CMK (cell line): ENCODE results near the gene TOP2B.

Experiments
- DNase-seq: peaks from one replicate; pipeline ENCODE4 v3.0.0-alpha.2; 2010; ENCODE audit warnings: low read depth

The TOP2B gene

DNA sequence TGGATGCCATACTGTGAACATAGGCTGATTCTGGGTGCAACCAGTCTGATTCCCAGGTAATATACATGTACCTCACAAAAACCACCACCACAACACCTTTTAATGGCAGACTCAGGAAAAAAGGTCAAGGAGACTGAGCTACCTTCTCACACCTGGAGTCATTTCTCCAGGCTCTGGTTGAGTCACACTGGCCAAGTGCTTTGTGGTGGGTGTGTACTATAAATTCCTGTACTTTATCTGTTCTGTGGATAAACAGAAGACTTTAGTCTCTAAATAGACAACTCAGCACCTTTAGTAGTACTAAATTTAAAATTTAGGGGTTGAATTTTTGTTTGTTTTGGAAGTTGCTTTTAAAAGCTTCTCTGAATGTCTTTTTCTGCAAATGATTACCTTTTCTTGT is 46.7 kb downstream of the TOP2B start:
- DNase-seq: no peak

DNA sequence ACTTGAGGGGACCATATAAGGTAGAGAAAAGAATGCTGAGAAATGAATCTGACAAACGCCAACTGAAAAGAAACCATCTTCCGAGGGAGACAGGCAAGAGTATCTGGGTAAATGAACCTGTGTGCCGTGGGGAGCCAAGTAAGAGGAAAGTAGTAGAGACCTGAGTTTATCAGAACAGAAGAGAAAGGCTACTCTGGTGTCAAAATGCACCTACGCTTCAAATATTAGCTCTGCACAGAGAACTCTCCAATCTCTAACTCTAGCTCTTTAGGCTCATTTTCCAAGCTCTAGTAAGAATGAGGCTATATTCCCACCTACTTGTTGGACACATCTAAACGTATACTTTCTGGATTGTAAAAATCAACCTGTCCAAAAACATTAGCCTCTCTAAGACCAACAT is 53.5 kb downstream of the TOP2B start:
- DNase-seq: no peak

DNA sequence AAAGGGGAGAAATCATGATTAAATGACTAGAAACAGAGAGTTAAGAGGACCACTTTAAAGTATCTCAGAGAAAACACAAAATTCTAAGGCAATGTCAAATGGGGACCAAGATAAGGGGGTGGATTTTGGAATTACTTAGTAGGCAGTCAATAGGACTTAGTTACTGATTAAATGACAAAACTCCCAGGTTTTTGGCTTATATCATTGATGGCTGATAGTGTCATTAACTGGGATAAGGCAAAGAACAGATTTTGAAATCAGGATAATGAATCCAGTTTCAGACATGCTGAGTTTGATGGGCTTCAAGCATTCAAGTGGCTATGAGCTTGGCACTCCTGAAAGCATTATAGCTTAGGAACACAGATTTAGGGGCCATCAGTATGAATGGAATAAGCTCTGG is 53.9 kb downstream of the TOP2B start:
- DNase-seq: no peak

DNA sequence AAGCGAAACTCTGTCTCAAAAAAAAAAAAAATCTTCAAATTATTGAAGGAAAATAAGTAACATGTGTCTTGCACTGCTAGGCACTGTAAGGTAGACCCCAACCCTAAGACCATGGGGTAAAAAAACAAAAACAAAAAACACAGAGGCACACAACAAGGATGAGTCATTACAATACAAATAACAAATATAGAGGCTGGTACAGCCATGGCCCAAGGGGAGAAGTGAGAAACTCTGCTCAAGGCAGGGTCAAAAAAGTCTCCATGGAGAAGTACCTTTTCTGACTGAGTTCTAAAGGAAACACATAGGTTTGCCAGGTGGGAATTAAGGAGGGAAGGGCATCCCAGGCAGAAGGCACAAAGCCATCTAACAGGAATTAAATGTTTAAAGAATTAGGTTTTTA is 54.5 kb downstream of the TOP2B start:
- DNase-seq: no peak

DNA sequence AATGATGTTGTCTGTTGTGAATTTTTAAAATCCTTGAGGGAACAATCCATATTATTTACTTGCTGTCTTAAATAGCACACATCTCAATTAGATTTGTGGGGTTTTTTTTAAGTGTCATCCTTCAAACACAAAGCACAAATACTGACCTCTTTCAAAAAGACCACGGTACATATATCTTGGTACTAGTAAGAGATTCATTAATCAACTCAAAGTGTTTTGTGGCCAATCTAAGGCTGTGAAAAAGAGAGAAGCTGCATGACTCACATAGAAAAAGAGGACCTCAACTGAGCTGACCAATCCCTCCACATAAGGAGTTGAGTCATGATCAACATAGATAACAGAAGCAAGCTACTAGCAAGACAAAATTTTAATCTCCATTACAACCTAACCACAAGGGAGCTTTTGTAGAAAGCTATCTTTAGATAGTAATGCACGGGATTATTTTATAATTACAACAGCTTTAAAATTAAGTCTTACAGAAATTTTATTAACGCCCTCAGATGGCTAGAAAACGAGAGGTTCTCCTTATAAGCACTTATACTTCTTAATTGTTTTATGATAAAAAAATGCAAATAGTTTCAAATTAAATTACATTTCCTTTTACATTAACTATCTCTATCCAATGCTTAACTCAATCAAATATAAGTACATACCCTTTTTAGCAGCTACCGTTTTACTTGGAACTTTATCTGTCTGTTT is 60.5 kb downstream of the TOP2B start:
- DNase-seq: no peak

DNA sequence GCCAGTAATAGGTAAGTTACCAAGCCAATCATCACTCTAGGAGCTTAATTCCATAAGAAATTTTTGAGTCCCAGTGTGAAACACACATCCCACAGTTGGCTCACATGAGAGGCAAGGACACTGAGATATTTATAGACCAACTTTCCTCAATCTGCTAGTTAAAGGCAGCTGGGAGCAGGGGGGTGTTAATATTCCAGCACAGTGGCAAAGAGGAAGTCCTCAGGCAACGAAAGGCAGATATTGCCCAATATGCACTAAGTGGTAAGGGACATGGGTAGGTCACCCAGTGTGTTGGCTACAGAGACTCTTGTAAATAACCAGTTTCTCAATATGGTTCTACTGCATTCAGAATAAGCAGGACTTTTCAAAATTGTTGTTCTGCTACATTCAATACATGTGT is 61.0 kb downstream of the TOP2B start:
- no peak for DNase-seq

DNA sequence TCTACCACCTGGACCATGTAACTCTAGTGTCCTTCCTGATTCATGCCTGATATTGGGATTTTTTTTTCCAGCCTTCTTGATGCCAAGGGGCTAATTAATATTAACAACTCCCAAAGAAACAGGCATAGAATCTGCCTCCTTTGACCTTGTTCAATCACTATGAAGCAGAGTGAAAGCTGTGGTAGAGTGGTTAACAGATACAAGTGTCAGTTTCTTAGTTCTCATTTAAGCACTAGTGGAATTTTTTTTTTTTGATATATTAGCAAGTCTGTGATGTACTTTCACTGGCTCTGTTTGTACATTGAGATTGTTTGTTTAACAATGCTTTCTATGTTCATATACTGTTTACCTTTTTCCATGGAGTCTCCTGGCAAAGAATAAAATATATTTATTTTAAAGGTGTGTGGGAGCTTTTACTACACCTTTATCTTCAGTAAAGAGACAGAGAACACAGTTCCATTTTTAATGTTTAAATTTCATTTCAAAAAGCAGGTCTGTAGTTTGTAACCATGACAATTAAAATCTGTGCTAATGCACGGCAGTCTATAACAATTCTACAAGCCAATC is 67.1 kb downstream of the TOP2B start:
- no peak for DNase-seq

DNA sequence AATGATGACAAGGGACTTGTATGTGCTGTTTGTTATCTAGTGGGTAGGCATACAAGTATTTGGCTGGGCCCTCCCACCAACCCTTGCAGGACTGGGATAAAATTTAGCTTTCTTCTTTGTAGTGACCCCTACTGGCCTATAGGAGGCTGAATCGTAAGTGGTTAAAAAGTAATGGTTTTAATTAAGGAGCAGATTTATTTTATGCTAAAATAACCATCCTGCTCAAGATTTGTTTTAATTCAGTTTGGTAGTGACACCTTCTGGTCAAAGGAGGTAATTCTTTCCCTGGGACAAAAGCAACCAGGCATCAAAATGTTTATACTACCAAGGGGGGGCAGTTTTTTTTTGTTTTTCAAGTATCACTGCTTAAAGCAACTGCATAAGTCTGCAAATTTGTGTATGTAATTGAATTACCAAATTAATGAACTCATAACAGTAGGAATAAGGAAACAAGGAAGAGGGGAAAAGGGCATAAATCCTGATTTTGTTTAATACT is 70.7 kb downstream of the TOP2B start:
- peak; percentile 34 for DNase-seq

DNA sequence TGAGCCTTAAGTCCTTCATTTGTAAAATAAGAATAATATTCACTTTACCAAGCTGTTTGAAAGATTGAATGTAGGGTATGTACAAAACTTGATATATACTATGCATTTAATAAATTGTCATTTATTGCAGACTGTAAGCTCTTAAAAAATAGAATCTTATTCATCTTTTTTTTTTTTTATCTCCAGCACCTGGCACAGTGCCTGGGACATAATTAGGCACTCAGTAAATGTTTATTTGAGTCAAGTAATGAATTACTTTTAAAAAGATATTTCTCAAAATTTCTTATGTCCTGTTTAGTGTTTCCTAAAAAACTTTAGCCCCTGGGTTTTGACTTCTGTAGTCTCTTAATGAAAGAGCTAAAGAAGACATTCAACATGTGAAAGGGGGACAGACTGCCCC is 71.7 kb downstream of the TOP2B start:
- no peak for DNase-seq

DNA sequence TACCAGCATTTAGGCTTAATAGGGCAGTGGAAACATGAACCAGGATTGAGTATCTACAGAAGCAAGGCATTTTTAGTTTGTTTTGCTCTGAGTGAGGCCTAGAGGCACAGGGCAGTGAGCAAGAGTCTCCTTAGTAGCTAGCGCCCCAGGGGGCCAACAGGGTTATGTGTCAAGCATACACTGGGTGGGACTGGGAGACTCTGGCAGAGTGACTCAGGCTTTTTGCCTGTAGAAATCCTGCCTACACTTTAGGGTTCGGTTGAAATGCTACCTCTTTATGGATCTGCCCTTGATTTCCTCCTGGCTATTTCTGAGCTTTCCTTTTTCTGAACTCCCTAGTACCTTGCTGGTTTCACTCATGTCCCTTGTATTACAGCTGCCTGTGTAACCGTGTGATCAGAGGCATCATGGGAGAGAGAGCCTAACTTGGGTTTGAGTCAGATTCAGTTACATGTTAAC is 72.2 kb downstream of the TOP2B start:
- DNase-seq: no peak

DNA sequence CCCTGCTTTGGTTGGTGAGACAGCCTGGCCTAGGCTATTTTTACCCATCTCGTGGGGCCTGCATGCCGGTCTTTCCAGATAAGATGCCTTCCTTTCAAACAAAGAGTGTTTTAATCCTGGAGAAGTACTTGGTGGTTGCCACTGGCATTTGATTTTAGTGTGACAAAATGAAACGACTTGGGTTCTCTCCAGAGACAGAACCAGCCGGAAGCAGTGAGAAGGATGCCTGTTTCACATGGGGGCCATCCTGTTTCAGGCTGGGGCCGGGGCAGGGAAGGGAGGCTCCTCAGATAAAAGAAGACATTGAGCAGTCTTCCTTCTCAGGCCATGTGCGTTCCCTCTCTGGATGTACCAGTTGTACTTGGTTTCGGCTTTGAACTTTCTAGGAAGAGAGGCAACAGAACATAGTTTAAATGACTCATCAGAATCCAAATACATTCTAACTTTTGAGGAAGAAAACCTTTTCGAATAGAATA is 74.9 kb downstream of the TOP2B start:
- DNase-seq: no peak

DNA sequence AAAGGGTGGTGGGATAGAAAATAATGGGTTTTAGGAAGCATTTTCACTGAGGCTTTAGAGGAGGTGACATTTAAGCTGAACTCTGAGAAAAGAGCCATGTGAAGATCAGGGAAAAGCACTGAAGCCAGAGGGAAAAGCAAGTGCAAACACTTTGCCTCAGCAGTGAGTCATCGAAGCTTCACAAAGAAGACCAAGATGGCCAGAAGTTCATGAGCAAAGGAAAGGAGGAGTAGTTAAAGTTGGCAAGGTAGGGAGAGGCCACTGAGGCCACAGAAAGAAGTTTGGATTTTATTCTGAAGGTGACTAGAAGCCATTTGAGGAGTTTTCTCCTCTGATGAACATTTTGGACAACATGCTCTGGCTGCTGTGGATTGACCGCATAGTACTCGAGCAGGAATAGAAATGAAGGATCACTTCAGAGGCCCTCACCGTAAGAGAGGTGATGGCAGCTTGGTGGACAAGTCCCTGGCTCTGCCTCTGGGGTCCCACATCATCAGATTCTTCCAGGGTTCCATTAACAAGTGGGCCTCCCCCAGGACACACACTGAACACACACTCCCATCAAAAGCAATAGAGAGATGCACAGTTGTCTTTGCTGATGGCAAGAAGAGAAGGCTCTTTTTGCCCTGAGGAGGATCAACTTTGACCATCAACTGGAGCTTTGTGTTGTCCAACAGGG is 75.5 kb downstream of the TOP2B start:
- DNase-seq: no peak

DNA sequence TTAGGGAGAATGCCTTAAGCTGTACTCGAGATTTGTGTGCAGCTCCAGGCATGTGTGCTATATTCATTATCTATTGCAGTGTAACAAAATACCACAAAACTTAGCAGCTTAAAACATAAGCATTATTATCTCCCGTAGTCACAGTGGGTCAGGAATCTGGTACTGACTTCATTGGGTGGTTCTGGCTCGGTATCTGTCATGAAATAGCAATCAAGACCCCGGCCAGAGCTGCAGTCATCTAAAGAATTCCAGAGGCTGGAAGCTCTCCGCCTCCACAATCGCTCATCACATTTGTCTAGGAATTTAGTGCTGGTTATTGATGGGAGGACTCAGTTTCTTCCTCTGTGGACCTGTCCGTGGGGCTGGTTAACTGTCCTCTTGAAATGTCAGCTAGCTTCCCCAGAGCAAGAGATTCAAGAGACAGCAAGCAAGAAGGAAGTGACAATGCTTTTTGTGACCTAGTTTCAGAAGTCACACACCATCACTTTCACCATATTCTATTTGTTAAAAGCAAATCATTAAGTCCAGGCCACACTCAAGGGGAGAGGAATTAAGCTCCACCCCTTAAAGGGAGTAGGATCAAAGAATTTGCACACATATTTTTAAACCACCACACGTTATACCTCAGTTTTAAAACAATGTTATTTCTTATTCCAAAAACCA is 76.1 kb downstream of the TOP2B start:
- no peak for DNase-seq

DNA sequence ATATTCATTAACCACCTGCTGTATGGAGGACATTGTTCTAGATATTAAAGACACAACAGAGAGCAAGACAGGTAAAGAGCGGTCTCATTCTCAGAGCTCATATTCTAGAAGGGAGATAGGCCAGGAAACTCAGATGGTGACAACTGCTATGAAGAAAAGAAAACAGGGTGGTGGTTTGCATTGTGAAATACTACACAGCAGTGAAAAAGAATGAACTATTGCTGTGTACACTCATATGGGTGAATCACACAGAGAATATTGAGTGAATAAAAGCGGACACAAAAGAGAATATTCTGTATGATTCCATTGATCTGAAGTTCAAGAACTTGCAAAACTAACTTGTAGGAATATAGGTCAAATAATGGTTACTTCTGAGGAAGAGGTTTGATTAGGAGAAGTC is 76.7 kb downstream of the TOP2B start:
- no peak for DNase-seq

DNA sequence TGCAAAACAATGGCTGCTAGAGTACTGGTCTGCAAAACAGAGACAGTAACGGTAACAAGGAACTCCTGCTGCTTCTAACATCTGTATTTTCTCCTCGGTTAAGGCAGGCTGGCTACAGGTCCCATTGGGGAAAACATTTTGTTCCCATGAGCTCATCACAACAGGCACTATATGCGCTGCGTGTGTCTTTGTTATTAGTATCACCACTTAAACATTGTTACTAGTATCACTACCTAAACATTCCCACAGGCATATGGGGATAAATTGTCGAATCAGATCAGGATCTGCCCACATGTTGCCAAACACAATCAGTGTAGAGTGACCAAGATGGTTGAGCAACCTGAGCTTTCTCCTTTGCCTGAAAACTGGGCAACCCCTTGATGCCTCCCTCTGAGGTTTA is 77.2 kb downstream of the TOP2B start:
- no peak for DNase-seq

DNA sequence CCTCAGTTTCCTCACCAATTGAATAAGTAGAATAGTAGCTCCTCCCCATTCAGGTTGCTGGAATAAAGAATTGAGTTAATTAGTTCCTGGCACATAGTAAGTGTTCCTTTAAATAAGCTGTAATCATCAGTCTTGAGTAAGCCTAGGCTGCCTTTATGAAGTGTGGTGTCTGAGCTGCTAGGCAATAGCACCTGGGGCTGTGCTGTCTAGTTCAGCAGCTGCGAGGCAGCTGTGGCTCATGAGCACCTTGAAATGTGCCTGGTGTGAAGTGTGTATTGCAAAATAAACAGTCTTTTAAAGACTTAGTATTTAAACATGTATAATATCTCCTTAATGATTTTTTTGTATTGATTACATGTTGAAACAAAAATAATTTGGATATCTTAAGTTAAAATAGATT is 77.6 kb downstream of the TOP2B start:
- DNase-seq: no peak

DNA sequence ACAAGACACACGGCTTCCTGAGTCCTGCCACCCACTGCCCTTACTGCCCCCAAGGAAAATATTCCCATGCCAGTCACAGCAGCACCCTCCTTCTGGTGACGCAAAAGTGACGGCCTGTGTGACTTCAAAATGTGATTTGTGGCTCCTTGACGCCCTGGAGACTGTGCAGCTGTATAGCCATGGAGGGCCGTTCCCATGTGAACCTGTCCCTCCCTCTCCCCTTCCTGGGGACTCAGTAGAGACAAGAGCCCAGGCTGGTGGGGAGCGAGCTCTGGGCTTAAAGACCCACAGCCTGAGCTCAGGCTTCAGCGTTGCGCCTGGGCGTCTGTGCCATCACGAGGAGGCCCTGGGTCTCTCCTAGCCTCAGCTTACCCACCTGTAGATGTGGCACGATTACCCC is 78.2 kb downstream of the TOP2B start:
- DNase-seq: no peak

DNA sequence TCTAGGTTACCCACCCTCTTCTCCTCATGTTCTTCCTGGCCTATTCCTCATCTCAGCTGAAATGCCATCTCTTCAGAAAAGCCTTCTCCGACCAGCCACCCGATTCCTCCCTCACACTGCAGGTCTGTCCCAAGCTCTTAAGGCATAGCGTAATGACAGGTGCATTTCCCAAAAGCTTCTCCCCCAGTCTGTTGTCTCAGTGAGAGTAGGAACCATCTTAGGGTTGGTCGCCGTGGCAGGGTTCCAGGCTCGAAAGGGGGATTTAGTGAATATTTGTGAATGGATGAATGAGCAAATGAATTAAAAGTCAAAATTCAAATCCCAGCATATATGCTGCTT is 78.6 kb downstream of the TOP2B start:
- no peak for DNase-seq

DNA sequence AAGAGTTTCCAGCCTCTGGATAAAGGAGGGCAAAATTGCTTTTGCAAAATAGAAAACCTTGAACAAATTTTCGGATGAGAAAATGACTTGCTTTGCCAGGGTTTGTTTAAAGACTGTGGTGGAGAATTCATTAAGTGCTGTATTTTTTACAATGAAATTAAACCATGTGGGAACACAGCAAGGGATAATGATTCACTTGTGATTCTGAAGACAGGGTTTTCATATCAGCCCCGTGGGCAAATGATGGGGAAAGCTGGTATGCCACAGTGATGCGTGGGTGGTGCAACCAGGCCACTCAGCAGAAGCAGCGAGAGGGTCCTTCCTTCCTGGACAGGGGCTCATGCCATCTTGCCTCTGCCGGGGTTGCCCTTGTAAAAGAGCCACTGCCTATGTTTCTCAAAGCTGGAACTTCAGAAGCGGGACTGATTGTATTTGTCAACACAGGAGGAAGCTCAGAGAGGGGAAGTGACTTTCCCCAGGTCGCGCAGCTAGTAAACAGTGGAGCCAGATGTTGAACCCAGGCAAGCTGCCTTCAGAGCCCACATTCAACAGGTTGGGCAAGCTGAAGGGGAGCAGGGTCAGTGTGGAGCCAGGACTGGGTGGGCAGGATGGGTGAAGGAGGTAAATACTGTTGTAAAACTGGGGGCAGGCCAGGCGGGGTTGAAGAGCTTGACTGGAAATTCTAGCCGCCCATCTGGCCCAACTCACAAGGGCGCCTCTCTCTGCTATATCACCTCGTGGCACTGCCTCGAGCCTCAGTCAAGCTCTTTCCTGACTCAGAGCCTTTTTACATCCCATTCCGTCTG is 79.1 kb downstream of the TOP2B start:
- DNase-seq: no peak

DNA sequence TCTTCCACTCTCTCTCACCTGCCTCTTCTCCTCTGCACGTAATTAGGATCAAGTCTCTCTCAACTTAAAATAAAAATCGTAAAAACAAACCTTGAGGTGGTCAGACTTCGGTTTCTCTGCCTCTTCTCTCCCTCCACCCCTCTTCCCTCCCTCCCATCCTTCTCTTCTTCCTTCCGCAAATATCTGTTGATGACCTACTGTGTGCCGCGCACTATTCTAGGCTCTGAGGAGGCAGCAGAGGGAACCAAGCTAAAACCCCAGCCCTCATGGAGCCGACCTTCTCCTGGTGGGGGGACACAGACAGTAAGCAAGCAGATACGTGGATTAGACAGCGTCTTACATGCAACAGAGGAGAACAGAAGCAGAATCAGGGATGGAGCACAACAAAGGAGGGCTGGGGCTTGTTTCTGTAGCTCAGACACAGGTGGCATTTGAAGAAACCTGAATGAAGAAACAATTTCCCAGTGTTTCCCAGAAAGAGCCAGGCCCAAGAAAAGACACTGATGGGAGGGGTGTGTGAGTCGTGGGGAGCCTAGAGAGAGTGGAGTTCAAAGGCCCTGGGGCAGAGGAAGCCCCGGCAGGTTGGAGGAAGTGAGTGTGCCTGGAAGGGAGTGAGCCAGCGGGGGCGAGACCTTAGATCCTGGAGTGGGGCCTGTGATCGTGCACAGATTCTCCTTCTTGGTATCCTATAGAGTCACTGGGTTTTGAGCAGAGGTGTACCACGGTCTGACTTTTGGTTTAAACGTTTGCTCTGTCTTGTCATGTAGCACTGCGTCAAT is 80.5 kb downstream of the TOP2B start:
- no peak for DNase-seq

DNA sequence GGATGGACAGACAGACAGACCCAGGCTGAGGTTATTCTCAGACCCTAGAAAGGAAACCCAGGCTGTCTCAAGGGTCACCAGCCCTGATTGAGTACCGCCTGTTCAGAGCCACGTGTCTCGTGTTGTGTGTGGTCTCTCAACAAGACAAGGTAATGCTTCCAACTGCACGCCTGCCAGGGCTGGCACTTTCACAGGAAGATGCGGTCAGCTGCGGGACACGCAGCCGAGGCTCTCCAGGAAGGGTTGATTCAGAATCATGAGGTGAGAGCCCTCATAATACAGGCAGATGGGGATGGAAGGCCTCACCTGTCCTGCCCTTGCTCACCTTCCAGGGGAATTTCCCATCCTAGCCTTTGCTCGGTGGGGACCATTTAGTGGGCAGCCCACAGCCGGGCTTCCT is 81.4 kb downstream of the TOP2B start:
- DNase-seq: no peak
